Lower lobe of right lung (tissue), 2 donors: ENCODE results near the gene CRHR1. TPM values are rescaled to one million over a fixed set of nuclear protein-coding genes. Genes with fewer than 3 reads are reported as not detected.
A peak's percentile ranks its signal among the peaks of the same experiment; 100 is the strongest.

Experiments
- ATAC-seq, 2 donors: fragments of 200-7000 bp; cut with Tn5 transposase; one replicate each; pipeline ENCODE4 v1.9.1; 2020 to 2022; ENCODE audit warnings: mild to moderate bottlenecking in 2 of 2, moderate library complexity in 2 of 2
- DNase-seq: peaks from one replicate; pipeline ENCODE4 v3.0.0-alpha.2; 2020
- H3K27ac ChIP-seq: fragments of 200-600 bp; one replicate; pipeline ENCODE4 v1.8.0; 2022
- H3K27me3 ChIP-seq: fragments of 200-600 bp; one replicate; pipeline ENCODE4 v1.8.0; 2022; ENCODE audit warnings: low read depth
- H3K36me3 ChIP-seq: fragments of 200-600 bp; one replicate; pipeline ENCODE4 v1.8.0; 2022; ENCODE audit warnings: mild to moderate bottlenecking
- H3K4me1 ChIP-seq: fragments of 200-600 bp; one replicate; pipeline ENCODE4 v1.8.0; 2022
- H3K4me3 ChIP-seq: fragments of 200-600 bp; one replicate; pipeline ENCODE4 v1.8.0; 2022; ENCODE audit warnings: mild to moderate bottlenecking
- H3K9me3 ChIP-seq: fragments of 200-600 bp; one replicate; pipeline ENCODE4 v1.8.0; 2022
- intact Hi-C: fragments of 100-400 bp; cut with DNase I; formaldehyde crosslinking; loops from one replicate; pipeline ENCODE4 v1.11.0; 2022
- total RNA-seq: library from RNA; stranded (reverse); fragmentation: NEBNext Ultra II Directional; extraction: Animal tissue kit (Norgen Biotek cat#: 25700); gene quantifications from one replicate; pipeline ENCODE4 v1.2.1, GENCODE V29; 2021
- TF ChIP-seq, protein P1 (sequence below): fragments of 200-600 bp; IDR thresholded peaks from one replicate; pipeline ENCODE4 v1.8.0; 2022; ENCODE audit warnings: antibody characterized with exemption, mild to moderate bottlenecking
- donor health status: DM: no; HTN: yes; CAD: no; lungs with severe emphysema.

Gene CRHR1
- total RNA-seq, 1 donor from 2014 or later: not detected

DNA sequence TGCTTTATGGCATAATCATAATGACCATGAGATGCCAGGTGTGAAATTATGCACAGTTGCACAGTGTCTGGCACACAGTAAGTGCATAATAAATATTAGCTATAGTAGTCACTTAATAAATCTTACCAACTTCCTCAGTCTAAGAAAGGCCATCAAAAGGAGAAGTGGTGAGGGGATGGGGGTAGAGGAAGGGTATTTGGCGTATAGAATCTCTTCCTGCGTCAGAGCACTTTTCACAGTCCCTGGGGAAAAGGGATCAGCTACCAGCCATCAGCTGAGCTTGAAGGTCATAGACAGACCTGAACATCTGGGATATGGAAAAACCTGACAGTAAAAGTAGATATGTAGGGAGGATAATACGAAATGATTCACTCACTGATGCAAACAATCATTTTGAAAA is 5.8 kb downstream of the CRHR1 start:
- DNase-seq (no peak), ATAC-seq (no peak)
- H3K27ac ChIP-seq: no peak overlapping the region
- intact Hi-C loops: no loop called here
- H3K4me1 ChIP-seq: peaks cover 8% of the 10 kb centered on the region
- H3K4me3 ChIP-seq: no peak overlapping the region
- TF ChIP-seq, protein P1, sequence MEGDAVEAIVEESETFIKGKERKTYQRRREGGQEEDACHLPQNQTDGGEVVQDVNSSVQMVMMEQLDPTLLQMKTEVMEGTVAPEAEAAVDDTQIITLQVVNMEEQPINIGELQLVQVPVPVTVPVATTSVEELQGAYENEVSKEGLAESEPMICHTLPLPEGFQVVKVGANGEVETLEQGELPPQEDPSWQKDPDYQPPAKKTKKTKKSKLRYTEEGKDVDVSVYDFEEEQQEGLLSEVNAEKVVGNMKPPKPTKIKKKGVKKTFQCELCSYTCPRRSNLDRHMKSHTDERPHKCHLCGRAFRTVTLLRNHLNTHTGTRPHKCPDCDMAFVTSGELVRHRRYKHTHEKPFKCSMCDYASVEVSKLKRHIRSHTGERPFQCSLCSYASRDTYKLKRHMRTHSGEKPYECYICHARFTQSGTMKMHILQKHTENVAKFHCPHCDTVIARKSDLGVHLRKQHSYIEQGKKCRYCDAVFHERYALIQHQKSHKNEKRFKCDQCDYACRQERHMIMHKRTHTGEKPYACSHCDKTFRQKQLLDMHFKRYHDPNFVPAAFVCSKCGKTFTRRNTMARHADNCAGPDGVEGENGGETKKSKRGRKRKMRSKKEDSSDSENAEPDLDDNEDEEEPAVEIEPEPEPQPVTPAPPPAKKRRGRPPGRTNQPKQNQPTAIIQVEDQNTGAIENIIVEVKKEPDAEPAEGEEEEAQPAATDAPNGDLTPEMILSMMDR: no peak
- H3K9me3 ChIP-seq: no peaks in the 10 kb centered on the region
- H3K27me3 ChIP-seq: peaks cover 69% of the 10 kb centered on the region
- H3K36me3 ChIP-seq: no peaks in the 10 kb centered on the region

DNA sequence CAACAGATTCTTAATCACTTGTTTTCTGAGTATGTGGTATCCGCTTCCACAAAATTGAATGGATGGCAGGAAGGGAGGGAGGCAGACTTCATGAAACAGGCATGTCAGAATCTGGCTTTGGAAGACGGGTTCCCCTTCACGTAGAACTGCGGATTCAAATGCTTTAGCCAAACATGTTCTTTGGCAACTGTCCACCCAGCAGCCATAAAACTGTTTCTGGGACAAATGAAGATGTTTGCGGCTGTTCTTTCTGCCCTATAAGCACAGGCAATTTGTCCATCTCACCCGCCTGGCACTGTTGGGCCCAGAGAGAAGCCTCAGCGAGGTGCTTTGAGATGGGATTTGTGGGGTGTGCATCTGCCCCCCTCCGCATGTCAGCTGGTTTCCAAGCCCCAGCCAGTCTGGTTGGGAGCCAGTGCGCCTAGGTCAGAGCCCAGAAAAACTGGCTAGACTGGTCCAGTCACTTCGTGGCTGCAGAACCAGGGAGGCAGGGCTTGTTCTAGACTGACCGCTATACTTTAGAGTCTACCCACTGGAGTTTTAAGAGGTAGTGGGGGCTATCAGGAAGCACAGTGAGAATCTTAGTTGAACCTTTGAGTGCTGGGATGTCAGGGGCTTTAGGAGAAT is 6.3 kb downstream of the CRHR1 start:
- H3K27me3 ChIP-seq: peaks cover 69% of the 10 kb centered on the region
- no peak overlapping the region for H3K4me3 ChIP-seq
- H3K36me3 ChIP-seq: no peaks in the 10 kb centered on the region
- peaks cover 2% of the 10 kb centered on the region for H3K4me1 ChIP-seq
- no peaks in the 10 kb centered on the region for H3K9me3 ChIP-seq
- intact Hi-C loops: no loop called here
- no peak for DNase-seq
- TF ChIP-seq, protein P1: no peak
- no peak for ATAC-seq
- H3K27ac ChIP-seq: no peak overlapping the region

DNA sequence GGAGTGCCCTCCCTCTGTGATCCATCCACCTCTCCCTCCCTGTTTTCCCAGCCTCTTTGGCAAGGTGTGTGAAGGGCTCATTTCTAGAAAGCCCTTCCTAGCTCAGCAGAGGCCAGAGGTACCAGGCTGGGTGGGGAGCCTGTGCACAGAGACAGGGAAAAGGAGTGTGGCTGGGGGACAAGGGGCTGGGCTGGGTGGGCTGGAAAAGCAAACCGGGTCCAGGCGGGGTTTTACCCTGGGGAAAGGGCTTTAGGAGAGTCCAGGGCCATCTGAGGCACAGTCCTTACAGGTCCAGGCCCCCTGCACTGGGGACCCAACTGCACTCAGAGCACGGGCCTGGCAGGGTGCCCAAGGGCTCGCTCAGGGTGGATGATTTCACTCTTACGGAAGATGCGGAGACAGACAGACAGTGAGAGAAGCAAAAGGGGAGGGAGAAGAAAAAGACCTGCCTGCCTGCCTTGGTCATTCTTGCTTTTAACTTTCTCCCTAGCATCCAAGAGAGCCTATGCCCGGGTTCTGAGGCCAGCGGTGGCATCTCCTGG is 7.0 kb downstream of the CRHR1 start:
- Histone ChIP-seq H3K4me3 (no peak overlapping the region), H3K4me1 (no peaks in the 10 kb centered on the region), H3K27me3 (peaks cover 66% of the 10 kb centered on the region), H3K9me3 (no peaks in the 10 kb centered on the region), H3K36me3 (no peaks in the 10 kb centered on the region), H3K27ac (no peak overlapping the region)
- intact Hi-C loops: no loop called here
- DNase-seq: no peak
- TF ChIP-seq, protein P1: no peak
- ATAC-seq: no peak

DNA sequence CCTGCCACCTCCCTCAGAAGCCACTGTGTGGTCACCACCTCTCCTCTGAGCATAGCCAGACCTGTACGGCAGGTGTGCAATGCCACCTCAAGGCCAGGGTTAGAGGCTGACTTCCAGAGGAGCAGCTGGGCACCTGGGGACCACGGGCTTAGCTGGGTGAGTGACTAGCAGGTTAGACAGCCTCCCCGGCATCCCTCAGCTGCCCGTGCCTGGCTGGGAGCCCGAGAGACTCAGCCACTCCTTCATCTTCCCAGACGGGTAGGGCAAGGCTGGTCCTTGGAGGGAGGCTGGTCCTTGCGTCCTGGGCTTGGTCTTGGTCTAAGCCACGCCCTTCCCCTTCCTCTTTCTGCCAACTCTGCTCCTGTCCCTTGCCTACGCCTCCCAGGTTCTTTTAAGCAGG is 7.8 kb downstream of the CRHR1 start:
- Histone ChIP-seq H3K27me3 (peaks cover 67% of the 10 kb centered on the region), H3K4me1 (no peaks in the 10 kb centered on the region), H3K4me3 (no peak overlapping the region), H3K9me3 (no peaks in the 10 kb centered on the region), H3K27ac (no peak overlapping the region), H3K36me3 (no peaks in the 10 kb centered on the region)
- intact Hi-C loops: no loop called here
- ATAC-seq (peak in 1 of 2 donors; percentile 50), DNase-seq (no peak)
- TF ChIP-seq, protein P1: no peak

DNA sequence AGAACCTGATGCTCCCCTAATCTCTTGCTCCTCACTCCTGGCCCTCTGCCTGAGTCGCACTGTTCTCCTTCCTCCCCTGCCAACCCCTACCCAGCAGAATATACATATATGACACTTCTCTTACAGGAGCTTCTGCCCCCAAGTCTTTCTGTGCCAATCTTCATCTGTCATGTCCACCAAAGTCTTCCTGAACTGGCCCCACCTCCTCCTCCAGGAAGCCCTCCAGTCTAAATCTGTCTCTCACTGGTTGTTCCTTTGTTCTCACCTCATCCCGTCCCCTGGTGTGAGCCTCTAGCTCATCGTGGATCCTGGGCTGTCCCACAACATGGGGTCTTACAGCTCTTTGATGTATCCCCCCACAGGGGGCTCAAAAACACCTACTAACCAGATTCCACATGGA is 8.3 kb downstream of the CRHR1 start:
- no peak for ATAC-seq
- no peaks in the 10 kb centered on the region for H3K4me1 ChIP-seq
- intact Hi-C loops: no loop called here

More for the DNA sequence above, 8.3 kb downstream of the CRHR1 start:
- H3K27ac ChIP-seq: no peak overlapping the region
- H3K36me3 ChIP-seq: no peaks in the 10 kb centered on the region
- DNase-seq: no peak
- no peak overlapping the region for H3K4me3 ChIP-seq
- TF ChIP-seq, protein P1: no peak
- peaks cover 70% of the 10 kb centered on the region for H3K27me3 ChIP-seq
- H3K9me3 ChIP-seq: no peaks in the 10 kb centered on the region
